NOMO-1 (cell line): ENCODE measurements around the gene MAP3K20.
"Not testable (repeated sequence)": the region's sequence is repeated elsewhere in the genome, so short reads cannot be mapped to it uniquely, and the experiment has no call there.

Source experiments
- DNase-seq, 2 experiments: peaks; one replicate each; lab custom pipeline; 2025; ENCODE audit not compliant: unreplicated experiment in 2 of 2; lab: John Stamatoyannopoulos, UW

Gene MAP3K20

GRCh38 chr2:173262356-173262755, 186.7 kb downstream of the MAP3K20 start:
- DNase-seq = peak in 1 of 2 experiments; percentile 40

DNA sequence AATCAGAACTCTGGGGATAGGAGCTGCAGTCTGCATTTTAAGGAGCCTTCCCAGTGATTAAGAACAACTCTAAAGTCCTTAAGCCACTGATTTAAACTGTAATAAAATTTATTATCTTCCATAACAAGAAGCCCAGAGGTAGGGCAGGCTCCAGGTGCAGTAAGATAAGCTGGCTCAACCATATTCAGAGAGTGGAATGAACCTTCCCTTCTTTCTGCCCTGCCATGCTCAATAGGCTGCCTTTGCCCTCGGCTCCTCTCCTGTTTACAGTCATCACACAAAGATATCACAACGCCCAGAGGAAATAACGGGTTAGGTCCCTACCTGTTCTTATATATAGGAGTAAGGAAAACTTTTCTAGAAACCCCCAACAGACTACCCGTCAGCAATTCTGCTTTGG, 188.5 kb downstream of the MAP3K20 start:
- no peak for DNase-seq

- peak; percentile 84 to 99 for DNase-seq
Observed at GRCh38 chr2:173264603-173265366, 189.1 kb downstream of the MAP3K20 start.

GRCh38 chr2:173271135-173271534, 195.5 kb downstream of the MAP3K20 start:
- no peak for DNase-seq

- no peak for DNase-seq
Observed at GRCh38 chr2:173271825-173272224, 196.2 kb downstream of the MAP3K20 start.

DNA sequence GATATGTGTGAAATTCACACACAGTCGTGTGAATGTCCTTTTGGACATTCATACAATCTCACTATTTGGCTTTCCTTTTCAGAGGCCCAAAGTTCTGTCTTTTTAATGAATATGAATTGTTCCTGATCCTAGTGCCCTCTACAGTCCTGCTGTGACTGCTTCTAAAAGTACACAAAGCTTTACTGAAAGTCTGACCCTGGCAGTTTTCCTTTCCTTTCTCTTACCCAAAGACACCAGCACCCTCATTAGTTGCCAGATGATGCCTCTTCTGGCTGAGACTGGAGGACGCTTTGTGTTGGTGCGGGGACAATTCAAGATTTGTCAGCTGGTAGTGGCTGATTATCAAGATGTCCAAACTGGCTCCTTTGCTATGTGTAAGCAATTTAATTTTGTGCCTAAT, 197.2 kb downstream of the MAP3K20 start:
- DNase-seq = no peak

DNA sequence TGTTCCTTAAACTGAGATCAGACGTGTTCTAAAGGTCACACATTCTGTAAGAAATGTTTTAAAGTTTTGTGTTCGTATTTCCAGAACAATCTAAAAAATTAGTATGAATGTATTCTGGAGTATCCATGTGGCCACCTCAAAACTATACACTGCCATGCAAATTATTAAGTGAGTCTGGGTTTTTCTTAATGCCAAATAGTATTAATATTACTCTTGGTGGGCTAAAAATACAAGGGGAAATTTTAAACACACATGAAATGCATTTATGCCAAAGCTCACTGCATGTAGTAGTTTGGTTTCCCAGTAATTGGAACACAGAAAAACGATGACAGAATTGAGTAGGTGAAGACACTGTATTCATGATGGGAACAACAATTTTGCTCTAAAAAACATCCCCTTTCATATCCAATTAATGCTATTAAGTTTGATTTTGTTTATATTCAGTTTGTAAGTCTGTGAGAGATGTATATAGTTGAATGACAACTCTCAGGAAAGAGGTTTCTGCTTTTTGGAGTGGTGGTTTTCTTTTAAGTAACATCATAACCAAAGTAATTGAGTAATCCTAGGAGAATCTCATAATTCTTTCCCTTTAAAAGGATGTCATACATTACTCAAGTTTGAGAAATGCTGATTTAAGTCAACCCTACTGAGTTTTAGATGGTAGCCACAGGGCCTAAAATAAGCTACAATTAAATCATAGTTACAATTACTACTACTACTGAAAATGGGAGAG, 203.3 kb downstream of the MAP3K20 start:
- peak; percentile 13 to 79 for DNase-seq

GRCh38 chr2:173279527-173279868, 203.9 kb downstream of the MAP3K20 start:
- DNase-seq = no peak

DNA sequence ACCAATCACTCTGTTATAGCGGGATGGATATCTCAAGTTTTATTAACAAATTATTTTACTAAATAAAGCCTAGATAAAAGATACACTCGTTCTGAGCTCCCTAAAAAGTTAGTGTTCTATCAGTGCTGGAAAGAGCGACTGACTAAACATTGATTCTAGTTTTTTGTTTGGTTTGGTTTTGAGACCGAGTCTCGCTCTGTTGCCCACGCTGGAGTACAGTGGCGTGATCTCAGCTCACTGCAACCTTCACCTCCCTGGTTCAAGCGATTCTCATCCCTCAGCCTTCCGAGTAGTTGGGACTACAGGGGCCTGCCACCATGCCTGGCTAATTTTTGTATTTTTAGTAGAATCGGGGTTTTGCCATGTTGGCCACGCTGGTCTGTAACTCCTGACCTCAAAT, 205.2 kb downstream of the MAP3K20 start:
- no peak for DNase-seq

DNA sequence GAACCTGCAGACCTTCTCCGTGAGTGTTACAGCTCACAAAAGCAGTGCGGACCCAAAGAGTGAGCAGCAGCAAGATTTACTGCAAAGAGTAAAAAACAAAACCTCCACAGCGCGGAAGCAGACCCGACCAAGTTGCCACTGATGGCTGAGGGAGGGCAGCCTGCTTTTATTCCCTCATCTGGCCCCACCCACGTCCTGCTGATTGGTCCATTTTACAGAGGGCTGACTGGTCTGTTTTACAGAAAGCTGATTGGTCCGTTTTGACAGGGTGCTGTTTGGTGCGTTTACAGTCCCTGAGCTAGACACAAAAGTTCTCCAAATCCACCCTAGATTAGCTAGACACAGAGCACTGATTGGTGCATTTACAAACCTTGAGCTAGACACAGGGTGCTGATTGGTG, 206.3 kb downstream of the MAP3K20 start:
- DNase-seq = not testable (repeated sequence)

DNA sequence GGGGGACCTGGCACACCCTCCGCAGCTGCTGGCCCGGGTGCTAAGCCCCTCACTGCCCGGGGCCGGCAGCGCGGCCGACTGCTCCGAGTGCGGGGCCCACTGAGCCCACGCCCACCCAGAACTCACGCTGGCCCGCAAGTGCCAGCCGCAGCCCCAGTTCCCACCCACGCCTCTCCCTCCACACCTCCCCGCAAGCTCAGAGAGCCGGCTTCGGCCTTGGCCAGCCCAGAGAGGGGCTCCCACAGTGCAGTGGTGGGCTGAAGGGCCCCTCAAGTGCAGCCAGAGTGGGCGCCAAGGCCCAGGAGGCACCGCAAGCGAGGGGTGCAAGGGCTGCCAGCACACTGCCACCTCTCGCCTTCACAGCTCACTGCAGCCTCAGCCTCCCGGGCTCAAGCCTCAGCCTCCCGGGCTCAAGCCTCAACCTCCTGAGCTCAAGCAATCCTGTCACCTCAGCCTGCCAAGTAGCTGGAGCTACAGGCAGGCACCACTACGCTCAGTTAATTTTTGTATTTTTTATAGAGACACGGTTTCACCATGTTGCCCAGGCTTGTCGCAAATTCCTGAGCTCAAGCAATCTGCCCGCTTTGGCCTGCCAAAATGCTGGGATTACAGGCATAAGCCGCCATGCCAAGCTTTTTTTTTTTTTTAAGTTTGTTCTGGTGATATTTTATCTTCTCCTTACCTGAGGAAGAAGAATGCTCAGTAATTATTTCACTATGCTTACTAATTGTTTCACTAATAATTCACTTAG, 207.3 kb downstream of the MAP3K20 start:
- no peak for DNase-seq

GRCh38 chr2:173286153-173286809, 210.6 kb downstream of the MAP3K20 start:
- peak in 1 of 2 experiments; percentile 4 for DNase-seq

DNA sequence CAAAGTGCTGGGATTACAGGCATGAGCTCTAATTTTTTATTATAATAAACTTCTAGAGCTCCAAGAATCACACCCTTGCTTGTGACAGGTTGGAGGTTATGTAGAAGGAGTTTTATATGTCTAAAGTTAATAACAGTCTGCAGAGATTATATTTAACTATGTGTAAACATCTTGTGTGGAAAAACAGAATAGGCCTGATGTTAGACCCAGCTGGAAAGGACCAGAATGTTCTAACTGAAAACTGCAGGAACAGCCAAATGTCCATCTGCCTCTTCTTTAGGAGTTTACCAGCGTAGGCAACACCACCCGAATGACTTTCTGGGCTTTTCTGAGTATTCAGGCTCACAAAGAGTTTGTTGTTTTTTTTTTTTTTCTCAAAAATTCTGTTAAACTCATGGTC, 211.9 kb downstream of the MAP3K20 start:
- DNase-seq = no peak

DNA sequence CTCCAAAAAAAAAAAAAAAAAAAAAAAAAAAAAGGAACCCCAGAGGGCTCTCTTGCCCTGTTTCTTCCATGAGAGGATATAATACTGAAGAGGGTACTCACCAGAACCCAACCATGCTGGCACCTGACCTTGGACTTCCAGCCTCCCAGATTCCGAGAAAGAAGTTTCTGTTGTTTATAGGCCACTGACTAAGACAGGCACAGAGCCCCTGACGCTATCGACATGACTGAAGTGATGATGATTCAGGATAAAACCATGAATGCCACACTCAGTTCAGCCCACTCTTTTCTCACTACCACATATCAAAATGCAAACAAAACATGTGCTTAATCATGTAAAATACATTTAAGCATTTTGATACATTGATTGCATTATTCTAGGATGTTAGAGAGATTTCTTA, 212.9 kb downstream of the MAP3K20 start:
- no peak for DNase-seq

DNA sequence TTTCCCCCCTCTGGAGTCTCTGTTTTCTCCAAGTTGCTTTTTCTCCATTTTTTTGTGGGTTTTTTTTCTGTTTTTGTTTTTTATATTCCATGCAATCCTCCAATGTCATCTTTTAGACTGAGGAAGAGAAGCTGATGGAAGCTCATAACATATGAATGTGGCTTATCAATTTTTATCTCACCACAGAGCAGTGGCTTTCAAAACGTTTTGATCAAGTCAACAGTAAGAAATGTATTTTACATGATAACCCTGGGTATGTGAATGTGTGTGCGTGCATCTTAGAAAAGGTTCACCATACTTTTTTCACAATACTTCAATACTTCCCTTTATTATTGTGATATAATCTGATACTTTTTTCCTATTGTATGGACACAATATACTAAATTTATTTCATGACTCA, 214.4 kb downstream of the MAP3K20 start:
- no peak for DNase-seq

DNA sequence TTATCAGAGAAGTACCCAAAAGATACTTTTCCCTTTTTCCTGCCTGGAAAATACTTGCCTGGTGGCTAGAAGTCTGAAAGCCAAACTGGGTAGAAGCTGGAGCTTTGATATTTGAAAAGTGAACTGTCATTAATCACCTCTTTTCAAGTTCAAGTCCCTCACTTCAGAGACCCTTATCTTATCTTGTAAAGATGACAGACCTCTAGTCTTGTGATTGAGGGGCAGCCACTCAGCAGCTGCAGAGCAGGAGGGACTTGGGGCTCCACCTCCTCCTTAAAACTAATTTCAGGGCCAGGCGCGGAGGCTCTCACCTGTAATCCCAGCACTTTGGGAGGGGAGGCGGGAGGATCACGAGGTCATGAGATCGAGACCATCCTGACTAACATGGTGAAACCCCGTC, 214.9 kb downstream of the MAP3K20 start:
- DNase-seq = no peak

- DNase-seq = no peak
Observed at GRCh38 chr2:173291412-173291811, 215.8 kb downstream of the MAP3K20 start.

GRCh38 chr2:173296235-173296634, 220.6 kb downstream of the MAP3K20 start:
- DNase-seq = no peak

DNA sequence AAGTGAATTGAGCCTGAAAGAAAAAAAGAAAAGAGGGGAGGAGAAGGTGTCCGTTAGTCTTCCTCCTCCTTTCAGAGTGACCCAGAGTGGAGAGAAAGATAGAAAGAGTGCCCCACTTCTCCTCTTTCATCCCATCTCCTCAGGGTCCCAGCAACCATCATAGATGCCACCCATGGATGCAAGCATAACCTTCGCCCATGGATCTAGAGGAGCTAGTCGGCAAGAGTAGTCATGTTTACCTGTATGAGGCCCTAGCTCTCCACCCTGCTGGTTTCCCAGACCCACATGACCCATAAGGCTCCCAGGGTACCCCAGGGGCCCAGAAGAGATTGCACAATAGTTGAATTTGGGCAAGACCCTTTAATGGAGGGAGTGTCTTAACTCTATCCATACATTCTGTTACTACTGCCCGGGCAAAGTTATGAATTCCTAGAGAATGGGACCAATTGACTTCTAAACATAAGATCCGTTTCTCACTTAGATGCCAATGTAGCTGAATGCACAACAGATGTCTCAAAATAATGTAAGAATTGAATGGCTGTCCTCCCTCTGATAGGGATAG, 223.0 kb downstream of the MAP3K20 start:
- DNase-seq = no peak

GRCh38 chr2:173299764-173300163, 224.1 kb downstream of the MAP3K20 start:
- no peak for DNase-seq

DNA sequence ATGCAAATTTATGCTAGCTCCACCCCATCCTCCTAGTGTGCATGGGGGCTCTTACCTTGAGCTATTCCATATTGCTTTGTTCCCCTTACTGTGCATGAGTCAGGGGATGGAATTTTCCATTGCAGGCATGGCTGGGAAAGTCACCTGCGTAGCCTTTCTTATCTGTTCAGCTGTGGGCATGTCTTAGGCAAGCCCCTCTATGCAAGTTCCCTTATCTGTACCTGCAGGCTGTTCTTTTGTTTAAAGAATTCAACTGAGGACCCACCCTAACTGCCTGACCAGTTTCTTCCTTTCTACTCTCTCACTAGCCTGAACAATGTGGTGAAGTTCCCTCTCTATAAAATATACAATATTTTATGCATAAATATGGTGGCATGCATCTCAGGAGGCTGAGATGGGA, 224.8 kb downstream of the MAP3K20 start:
- no peak for DNase-seq
